Embryonic facial prominence (tissue), 1 donor: ENCODE data around the gene CCT5.
"Not testable (repeated sequence)": the region's sequence is repeated elsewhere in the genome, so short reads cannot be mapped to it uniquely, and the experiment has no call there.

ENCODE experiments used
- DNase-seq: peaks from one replicate; pipeline ENCODE4 v3.0.0-alpha.2; 2016; ENCODE audit errors: extremely low spot score

The CCT5 gene

DNA sequence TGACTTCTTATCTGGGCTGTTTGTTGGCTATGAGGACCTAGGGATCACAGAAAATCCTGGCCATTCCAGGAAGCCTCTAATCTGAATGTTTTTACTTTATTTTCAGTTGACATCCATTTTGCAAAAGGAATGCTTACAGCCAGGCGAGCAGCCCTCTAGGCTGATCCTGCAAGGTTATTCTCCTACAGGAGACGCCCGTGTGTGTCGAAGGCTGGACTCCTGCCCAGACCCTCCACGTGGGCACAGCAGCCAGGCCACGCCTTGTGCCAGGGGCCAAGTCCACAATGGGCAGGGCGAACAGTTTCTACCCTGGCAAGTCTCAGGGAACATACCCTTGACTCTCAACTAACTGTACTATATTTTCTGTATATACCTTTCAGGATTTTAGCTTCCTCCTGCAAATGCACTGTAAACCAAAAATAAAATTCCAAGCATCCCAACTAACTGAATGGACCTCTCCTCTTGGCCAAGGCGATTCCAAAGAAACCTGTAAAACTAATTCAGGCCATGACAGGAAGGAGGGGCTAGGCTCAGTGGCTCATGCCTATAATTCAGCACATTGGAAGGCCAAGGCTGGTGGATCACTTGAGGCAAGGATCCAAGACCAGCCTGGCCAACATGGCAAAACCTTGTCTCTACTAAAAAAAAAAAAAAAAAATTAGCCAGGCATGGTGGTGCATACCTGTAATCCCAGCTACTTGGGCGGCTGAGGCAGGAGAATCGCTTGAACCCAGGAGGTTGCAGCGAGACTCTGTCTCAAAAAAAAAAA is 51.9 kb downstream of the CCT5 start:
- DNase-seq, result no peak

DNA sequence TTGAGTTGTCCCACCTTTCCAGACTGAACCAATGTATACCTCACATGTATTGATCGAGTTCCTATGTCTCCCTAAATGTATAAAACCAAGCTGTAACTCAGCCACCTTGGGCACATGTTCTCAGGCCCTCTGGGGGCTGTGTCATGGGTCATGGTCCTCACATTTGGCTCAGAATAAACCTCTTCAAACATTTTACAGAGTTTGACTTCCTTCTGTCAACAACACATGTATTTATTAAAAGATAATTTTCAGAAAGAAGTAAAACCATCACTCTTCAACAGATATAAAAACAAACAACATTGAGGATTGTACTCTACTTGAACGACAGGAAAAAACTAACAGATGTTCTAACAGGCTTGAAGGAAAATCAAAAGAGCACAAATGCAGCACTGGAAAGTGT is 53.1 kb downstream of the CCT5 start:
- no peak for DNase-seq

- no peak for DNase-seq
Observed at GRCh38 chr5:10303699-10304170, 53.7 kb downstream of the CCT5 start.

DNA sequence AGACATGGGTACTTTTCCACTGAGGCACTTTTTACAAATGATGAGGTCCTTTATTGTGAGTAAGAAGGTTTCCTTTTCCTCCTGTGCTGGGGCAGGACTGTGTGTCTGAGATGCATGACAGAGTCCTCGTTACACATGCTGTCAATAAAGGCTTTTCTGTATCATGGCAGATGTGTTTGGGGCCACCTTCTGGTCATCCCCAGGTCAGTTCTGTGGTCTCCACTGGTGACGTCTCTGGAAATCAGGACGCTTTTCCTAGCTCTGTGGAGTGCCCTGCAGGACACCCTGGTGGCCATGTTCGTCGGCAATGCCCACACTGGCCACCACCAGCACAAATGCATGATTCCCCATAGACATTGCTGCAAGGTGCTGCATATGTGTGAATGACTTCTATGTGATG is 54.9 kb downstream of the CCT5 start:
- DNase-seq, result no peak

DNA sequence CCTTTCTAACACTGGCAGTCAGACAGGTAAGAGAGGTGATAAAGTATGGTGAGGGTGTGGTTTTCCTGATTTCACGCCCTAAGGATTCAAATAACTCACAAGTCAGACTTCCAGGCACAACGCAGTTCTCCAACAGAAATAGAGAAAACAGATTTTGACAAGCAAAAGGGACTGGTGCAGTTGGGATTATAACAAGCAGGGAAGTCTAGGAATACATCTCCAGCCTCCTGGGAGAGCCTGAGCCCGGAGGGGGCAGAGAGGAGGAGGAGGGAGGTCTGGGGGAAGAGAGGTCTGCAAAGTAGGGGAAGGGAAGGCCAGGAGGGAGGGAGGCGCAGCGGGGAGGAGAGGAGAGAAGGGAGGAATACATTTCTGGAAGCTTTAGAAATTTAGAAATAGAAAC is 56.0 kb downstream of the CCT5 start:
- DNase-seq, result no peak

DNA sequence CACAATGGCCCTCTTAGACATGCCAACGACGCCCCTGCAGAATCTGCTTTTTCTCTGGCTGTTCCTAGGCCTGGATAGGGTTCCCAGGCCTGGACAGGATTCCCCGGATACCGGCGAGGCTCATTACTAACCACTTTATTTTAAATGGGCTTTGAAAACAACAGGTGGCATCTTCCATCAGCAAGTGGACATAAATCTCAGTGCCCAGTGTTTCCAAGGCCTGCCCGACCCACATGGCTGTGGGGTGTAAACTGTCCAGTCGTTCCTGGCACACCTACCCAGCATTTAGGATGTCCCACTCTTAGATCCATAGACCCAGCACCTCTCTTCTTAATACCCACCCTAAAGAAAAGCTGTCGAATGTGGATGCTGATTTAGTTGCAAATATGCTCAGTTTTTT is 56.7 kb downstream of the CCT5 start:
- no peak for DNase-seq

DNA sequence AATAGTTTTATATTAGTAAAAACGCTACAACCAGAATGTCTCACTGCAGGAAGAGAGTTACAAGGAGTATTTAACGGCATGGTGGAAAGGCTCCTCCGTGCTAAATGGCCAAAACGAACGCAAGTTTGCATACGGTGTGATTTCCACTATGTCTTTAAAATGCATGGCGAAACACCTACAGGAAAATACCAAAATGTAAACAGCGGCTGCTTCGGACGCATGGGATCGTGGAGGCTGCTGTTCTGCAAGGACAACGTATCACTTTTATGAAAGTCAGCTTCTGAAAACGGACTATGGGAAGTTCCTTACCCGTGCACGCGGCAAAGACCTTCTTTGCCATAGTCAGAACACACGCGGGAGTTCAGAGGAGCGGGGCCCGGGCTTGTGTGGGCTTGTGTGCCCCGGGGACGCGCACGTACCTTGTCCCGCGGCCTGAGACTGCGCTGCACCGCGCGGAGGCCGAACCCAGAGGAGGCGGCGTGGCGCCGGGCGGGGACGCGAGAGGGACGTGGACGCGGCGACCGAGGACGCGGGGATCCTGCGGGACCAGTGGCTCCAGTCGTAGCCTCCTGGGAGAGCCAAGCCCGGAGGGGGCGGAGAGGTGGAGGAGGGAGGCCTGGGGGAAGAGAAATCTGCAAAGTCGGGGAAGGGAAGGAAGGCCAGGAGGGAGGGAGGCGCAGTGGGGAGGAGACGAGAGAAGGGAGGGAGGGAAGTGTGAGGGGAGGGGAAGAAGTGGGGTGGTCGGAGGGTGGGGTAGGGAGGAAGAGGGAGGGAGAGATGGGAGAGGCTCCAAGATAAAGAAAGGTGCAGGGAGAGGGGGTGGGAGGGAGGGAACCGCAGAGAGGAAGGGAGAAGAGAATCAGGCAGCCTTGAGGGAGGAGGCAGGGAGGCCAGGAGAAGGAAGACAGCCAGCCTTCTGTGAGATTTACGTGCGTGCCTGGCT is 57.4 kb downstream of the CCT5 start, which contains the start of gene CMBL:
Gene CMBL, minus strand, starts transcription at position 697 of the 943 bp plus-strand sequence. CDS start 17,140 bp downstream, outside the sequence.
- DNase-seq, result peak; percentile 22

- DNase-seq, result no peak
Observed at GRCh38 chr5:10308844-10309243, 58.8 kb downstream of the CCT5 start.

DNA sequence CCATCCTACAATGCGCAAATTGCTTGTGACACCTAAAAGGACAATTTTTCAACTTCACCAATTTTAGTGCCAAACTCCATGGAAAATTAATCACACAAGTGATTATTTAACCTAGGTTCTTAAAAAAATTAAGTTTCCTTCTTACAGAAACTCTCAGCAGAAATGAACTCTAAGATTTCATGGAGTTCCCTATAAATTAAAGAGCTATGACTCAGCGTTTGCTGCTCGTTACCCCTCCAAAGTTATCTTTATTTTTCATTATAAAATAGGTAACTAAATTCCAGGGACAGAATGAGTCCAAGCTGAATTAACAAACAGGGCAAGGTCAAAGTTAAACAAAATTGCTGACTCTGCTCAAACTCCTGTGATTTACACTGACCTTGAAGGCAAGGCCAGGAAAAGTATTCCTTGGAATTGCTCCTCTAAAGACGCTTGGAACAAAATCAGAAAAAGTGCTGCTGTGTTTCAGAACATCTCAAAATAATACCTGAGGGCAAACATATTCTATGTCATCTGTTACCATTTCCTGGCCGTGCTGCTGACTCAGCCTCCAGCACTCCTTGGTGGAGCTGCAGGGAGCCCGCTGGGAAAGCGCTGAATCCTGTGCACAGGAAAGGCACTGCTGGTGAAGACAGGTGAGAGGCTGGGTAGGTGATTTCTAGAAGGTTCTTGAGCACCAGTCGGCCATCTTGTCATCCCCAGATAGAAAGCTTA is 60.1 kb downstream of the CCT5 start:
- no peak for DNase-seq

DNA sequence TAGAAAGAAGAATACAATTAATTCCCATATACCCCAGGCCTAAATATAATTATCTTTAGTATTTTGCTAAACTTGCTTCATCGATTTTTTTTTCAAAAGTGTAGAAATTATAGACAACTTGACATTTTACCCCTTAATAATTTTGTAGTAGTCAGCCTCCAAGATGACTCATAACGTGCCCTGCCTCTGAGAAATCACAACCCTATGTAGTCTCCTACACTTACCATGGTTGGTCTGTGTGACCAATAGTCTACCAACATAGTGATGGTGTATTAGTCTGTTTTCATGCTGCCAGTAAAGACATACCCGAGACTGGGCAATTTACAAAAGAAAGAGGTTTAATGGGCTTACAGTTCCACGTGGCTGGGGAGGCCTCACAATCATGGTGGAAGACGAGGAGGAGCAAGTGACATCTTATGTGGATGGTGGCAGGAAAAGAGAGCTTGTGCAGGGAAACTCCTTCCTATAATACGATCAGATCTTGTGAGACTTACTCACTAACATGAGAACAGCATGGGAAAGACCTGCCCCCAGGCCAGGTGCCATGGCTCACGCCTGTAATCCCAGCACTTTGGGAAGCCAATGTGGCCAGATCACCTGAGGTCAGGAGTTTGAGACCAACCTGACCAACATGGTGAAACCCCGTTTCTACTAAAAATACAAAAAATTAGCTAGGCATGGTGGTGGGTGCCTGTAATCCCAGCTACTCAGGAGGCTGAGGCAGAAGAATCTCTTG is 60.9 kb downstream of the CCT5 start:
- not testable (repeated sequence) for DNase-seq

DNA sequence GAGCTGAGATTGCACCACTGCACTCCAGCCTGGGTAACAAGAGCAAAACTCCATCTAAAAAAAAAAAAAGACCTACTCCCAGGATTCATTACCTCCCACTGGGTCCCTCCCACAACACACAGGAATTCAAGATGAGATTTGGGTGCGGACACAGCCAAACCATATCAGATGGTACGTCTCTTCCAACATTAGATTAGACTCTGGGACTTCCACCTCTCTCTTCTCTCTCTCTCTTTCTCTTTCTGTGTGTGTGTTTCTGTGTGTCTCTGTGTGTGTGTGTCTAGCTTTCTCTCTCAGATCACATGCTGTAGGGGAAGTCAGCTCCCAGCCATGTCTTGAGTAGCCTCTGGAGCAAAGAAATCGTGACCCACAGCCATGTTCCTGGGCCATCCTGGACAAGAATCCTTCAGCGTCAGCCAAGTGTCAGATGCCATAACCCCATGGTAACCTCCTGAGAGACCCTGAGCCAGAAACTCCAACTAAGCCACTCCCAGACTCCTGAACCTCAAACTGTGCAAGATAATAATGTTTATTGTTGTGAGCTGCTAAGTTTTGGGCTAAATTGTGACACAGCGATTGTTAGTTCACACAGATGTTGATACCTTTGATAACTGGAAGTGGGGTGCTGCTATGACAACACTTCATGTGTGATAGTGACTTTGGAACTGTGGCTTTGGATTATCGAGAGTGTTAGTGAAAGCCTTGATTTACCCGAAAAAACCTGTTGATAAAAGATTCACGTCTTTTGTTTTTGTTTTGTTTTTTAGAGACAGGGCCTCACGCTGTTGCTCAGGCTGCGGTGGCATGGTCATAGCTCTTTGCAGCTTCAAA is 61.7 kb downstream of the CCT5 start:
- DNase-seq, result no peak

DNA sequence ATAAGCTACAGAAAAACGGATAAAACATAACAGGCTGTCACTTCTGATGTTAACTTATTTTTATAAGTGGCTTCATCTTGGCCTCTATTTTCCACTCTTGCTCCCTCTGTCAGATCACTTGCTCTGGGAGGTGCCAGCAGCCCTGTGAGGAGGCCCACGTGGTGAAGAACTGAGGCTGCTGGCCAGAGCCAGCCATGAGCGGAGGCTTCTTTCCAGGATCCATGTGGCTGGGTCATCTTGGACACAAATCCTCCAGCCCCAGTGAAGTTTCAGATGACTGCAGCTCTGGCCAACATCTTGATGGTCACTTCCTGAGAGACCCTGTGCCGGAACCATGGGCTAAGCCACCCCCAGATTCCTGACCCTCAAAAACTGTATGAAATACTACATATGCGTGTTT is 65.1 kb downstream of the CCT5 start:
- no peak for DNase-seq
